ENCODE measurements around the gene TC2N. TPM values are rescaled to one million over a fixed set of nuclear protein-coding genes. Genes with fewer than 3 reads are reported as not detected.

The TC2N gene
- total RNA-seq, 1 experiment from 2014 or later: 16.4 TPM

GRCh38 chr14:91745344-91745743 is 122.0 kb downstream of the TC2N start:
- H3K27ac ChIP-seq (ENCODE audit: insufficient read length, low read depth, low read length): no peak overlapping the region
- DNase-seq: no peak
- H3K79me1 ChIP-seq (ENCODE audit: insufficient read depth, low read depth, low read length, poor library complexity, severe bottlenecking): no peaks in the 10 kb centered on the region
- no peak overlapping the region for H3K27ac Mint-ChIP-seq
- no peak overlapping the region for H4K91ac ChIP-seq (ENCODE audit: insufficient read length, low read depth, low read length)
- no peaks in the 10 kb centered on the region for H3K27me3 Mint-ChIP-seq (ENCODE audit: low read depth)
- no peaks in the 10 kb centered on the region for H3K27me3 ChIP-seq (ENCODE audit: insufficient read depth, low read length)
- H2AFZ ChIP-seq (ENCODE audit: low read length): no peak overlapping the region
- no peak overlapping the region for H3K23ac ChIP-seq (ENCODE audit: insufficient read length, low read depth, low read length)
- H3K14ac ChIP-seq (ENCODE audit: insufficient read depth, low read length): no peak overlapping the region
- no peak overlapping the region for H4K8ac ChIP-seq (replicated peaks; ENCODE audit: insufficient read length, low read depth, low read length)
- no peak overlapping the region for H2BK12ac ChIP-seq (ENCODE audit: insufficient read length, low read depth, low read length)
- no peak overlapping the region for H3K18ac ChIP-seq (ENCODE audit: insufficient read length, low read depth, low read length)
- no peak overlapping the region for H3K4ac ChIP-seq (ENCODE audit: low read depth, low read length)
- WGBS (ENCODE audit: extremely low coverage, insufficient read length, low lambda C conversion rate): no CpG with 5 or more reads among the region's 1 CpG
- H3K4me1 Mint-ChIP-seq: no peaks in the 10 kb centered on the region
- no peak overlapping the region for H2BK5ac ChIP-seq (ENCODE audit: insufficient read length, low read length)
- no peak overlapping the region for H3T11ph ChIP-seq (ENCODE audit: low read length)
- H2AK5ac ChIP-seq (ENCODE audit: insufficient read length, low read length): no peak overlapping the region
- no peaks in the 10 kb centered on the region for H4K20me1 ChIP-seq (ENCODE audit: control insufficient read depth, insufficient read depth, insufficient read length)
- no peaks in the 10 kb centered on the region for H3K36me3 Mint-ChIP-seq (ENCODE audit: insufficient read depth in 1 of 3, low read depth in 3 of 3)
- H3K9me3 Mint-ChIP-seq: no peaks in the 10 kb centered on the region
- H2BK20ac ChIP-seq (ENCODE audit: low read depth, low read length, poor library complexity, severe bottlenecking): no peak overlapping the region
- no peak overlapping the region for H3K4me3 Mint-ChIP-seq
- H3K23me2 ChIP-seq (ENCODE audit: insufficient read length, low read depth, low read length, poor library complexity, severe bottlenecking): no peaks in the 10 kb centered on the region
- H3K56ac ChIP-seq (ENCODE audit: insufficient read length, low read depth, low read length): no peak overlapping the region
- H3K9ac ChIP-seq (ENCODE audit: extremely low read depth, insufficient read length, low read length): no peak overlapping the region
- TF ChIP-seq CTCF (conservative IDR thresholded peaks at IDR 0.05): no peak
- 0 out of 2 replicates have a peak, but pooled peaks cover 1% of the 10 kb centered on the region for H3K79me2 ChIP-seq (ENCODE audit: insufficient read depth, low read length)
- H2BK120ac ChIP-seq (ENCODE audit: low read depth, low read length, poor library complexity, severe bottlenecking): no peak overlapping the region
- H3K4me2 ChIP-seq (ENCODE audit: insufficient read depth, insufficient read length, low read length): no peak overlapping the region
- H3K9me3 ChIP-seq (ENCODE audit: control insufficient read depth, low read depth, low read length): no peaks in the 10 kb centered on the region
- no peak overlapping the region for H2BK15ac ChIP-seq (ENCODE audit: low read depth, low read length)
- no peaks in the 10 kb centered on the region for H3K4me1 ChIP-seq (ENCODE audit: insufficient read depth, low read length)
- H4K5ac ChIP-seq (ENCODE audit: insufficient read length, low read depth, low read length): no peak overlapping the region
